Pons (tissue), 1 donor: Measurements from ENCODE around the gene MPPED1.

Experiments used
- DNase-seq: peaks from one replicate; pipeline ENCODE4 v3.0.0-alpha.2; 2016; ENCODE audit warnings: low spot score

Gene MPPED1

DNA sequence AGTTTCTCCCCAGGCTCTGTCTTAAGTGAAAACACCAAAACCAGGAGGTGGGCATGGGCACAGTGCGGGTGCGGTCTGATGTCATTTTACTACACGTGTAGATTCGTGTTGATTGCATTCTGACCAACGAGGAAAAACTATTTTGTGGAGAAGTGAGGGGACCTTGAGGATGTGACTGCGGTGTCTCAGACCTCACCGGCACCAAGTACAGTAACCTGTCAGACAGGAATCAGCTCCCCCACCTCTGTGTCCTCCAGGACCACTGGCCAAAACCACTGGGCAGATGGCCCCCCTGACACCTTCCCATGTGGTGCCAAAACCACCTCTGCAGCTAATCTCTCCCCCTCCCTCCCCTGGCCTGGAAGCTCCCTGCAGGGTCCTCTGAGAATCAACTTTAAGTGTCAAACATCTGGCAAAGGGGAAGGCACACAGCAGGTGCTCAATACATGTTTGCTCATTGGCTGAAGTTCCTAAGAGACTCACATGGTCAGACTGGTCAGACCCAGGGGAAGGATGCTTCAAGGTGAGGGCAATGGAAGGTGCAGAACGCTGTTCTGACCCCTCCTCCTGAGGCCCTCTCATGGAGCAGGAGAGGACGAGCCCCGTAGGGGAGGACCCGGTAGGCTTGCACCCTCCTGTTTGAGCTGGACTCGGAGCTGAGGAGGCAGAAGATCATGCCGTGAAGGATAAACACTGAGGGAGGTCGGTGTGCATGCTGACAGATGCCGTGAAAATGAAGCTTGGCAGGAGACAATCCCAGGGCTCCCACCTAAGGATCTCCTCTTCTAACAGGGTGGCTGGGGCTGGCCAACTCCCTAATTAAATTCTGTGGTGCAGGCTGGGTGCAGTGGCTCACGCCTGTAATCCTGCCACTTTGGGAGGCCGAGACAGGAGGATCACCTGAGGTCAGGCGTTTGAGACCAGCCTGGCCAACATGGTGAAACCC lies 129.9 kb downstream of the MPPED1 start:
- DNase-seq = no peak

DNA sequence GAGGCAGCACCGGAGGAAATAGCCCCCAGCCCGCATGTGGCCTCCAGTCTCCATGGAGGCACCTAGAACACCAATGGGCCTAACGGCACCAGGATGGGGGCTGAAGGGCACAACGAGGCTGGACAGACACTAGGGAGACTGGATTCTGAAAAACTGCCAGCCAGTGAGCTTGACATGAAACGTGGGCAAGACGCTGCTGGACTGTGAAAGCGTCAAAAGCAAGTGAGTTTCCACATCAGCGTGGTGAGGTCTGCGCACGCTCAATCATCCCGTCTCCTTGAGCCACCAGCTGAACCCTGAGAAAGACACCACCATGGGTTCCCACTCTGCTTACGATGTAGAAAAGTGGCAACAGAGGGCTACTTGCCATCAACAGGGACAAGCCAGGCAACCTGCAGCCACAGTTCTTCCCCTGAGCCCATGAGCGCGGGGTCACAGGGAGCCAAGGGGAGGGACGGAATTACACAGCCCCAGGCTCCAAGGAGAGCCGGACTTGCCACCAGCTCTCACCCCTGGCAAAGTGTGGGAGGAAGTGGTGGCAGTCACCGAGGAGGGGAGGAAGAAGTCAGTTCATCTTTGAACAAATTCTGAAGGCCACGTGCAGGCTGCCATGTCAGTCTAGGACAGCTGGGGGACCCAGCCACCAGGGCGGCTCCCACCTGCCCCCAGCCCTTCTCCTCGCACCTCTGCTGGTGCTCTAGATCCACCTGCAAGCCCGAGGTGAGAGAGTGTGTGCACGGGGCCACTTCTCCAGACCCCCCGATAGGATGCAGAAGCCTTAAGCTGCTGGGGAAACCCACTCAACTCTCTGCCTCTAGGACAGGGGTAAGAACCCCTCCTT lies 131.1 kb downstream of the MPPED1 start:
- DNase-seq = no peak

DNA sequence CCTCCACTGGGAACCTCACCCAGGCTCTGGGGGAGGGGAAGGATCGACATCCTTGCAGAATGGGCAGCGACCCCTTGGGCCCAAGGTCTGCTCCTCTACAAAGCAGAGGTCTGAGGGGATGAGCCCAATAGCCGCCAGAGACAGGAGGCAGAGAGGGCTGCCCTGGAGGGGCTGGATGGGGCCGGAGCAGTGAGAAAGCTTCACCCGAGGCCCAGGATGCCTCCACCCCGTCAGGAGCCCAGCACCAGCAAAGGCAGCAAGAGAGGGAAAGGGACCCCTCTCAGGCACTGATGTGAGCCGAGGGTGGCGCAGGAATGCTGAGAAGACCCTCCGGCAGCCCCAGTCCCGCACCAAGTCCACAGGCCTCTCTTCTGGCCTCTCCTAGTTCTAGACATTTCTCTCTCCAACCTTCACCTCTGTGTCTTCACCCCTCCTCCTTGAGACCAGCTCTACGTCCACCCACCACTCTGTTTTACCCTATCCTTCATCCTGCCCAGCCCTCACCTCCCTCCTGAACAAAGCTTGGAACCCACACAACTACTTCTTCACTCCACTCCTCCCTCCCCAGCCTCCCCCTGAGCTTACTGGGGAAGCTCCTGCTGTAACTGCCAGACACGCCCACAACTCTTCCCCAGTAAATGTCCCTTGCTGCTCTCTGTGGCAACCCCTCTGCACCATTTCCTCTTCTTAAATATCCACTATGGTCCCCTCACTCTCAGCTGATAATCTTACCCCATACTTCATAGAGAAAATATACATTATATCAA lies 131.9 kb downstream of the MPPED1 start:
- no peak for DNase-seq

DNA sequence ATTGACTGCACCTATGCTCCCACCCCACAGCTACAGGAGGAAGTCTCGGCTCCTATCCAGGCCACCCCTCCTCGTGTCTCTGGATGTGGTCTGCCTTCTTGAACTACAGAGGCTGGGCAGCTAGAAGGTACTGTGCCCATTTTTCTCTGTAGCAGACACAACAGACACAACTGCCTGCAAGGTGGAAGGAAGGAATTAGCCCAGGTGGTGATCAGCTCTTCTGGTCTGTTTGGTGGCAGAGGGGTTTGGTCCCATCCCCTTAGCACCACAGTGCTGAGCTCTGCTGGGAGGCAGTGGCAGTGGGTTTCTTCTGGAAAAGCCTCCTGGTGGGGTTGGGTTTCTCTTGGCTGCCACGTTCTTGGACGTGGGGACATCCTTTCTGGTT lies 132.5 kb downstream of the MPPED1 start:
- DNase-seq = no peak

DNA sequence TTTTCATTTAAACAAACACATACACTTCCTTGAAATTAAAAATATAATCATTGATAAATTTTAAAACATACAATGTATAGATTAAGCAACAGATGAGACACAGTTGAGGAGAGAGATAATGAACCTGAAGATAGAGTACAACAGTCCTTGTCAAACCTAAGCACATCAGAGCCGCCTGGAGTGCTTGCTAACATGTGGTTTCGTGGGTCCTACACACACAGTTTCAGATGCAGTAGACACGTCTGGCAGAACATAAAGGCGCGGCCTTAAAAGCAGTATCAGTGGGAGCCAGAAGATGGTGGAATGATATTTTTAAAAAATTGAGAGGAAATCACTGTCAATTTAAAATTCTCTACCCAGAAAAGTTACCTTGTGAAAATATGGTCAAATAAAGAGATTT lies 134.4 kb downstream of the MPPED1 start:
- no peak for DNase-seq

DNA sequence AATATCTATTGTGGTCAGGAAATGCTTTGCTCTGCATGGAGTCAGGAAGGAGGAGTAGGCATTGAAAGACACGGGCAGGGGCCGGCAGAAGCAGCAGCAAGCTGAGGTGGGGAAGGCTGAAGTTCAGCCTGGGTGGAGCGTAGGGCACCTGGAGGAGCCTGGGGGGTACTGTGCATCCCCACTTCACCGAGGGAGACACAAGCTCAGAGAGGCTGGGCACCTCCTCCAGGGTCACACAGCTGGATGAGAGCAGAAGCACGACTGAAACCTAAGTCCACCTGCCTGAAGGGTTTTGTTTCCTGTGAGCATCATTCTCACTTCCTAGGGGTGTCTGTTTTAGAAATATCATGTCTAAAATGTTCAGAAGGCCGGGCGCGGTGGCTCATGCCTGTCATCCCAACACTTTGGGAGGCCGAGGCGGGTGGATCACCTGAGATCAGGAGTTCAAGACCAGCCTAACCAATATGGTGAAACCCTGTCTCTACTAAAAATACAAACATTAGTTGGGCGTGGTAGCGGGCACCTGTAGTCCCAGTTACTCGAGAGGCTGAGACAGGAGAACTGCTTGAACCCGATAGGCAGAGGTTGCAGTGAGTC lies 138.3 kb downstream of the MPPED1 start:
- DNase-seq = no peak

DNA sequence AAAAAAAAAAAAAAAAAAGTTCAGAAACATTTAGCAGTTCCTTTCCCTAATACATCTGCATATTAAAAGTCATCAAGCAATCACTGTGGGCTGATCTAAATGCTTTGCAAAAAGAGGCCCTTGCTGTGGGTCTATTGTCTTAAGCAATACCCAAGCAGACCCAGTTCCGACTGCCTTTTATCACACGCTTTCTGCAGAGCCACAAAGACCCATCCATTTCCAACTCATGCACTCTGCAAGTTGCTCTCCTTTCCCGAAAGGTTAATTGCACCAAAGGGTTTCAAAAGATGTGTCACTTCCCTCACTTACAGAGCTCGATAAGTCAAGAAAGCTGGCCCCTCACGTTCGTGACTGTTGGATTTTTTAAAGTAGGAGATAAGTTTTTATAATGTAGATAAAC lies 138.9 kb downstream of the MPPED1 start:
- DNase-seq = no peak

DNA sequence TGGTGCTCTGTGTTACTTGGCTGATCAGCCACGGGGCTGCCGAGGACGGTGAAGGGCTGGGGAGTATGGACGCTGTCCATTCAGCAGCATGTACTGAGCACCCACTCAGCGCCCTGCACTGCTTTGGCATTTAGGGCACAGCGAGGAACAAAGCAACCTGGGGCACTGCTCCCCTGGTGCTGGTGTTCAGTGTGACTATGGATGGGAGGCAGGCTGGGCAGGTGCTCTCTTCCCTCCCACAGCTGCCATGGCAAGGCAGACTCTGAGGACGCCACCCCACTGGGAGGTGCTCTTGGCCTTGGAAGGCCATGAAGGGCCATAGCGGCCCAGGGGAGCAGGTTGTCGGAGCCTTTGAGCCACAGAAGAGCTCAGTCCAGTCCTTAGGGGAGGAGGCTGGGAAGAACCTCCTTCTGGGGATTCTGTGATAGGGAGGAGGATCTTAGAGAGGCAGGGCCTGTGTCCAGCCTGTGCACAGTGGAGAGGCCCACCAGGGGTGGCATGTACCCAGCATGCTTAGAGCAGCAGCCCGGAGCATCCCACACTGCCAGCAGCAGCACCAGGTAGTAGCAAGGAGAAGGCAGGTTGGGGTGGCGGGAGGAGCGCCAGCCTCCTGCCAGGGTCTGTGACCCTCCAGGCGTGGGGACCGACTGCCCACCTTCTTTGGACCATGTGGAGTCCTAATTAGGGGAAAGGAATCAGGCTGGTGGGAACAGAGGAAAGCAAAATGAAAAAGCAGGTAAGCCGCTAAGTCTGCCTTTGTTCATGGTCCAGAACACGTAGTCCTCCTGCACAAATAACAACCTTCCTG lies 141.8 kb downstream of the MPPED1 start:
- DNase-seq = no peak

DNA sequence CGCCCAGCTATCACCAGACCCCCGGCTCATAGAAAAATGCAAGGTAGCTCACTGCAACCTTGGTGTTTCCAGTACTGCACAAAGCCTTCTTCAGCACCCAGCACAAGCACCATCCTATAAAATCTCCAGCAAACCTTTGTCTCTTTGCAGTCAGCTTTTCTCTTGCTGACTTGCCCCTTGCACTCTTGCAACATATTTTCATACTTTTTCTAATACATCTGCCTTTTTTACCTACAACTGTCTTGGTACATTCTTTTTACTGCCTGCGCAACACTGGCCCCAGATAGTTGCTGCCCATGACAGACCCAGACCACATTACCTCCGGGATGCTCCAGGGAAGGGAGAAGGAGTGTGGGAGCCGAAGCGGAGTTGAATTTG lies 142.4 kb downstream of the MPPED1 start:
- no peak for DNase-seq

DNA sequence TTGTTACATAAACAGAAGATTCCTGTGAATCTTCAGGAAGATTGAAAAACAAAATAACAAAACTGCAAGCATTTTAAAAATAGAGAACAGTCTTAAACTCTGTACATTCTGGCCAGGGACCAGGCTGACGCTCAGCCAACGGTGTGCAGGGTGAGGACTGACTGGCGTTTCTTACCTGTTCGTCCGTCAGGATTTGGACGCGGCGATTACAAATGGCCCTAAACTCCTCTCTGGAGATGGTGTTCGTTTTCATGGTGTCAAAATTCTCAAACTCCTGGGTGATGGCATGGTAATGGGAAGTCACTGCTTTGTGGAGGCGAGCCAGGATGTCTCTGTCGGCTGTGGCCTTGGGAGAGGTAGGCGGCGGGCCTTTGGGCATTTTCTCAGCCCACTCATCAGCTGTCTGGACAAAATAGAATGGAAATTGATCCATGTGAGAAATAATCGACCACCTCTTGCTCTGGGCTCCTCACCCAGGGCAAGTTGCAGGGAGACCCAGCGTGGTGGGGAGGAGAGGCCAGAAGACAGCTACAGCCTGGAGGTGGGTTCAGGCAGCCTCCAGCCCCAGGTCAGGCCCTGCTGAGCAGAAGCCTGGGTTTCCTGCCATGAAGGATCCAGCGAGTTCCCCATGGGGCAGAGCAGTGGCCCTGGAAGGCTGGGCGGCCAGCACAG lies 143.0 kb downstream of the MPPED1 start:
- no peak for DNase-seq

DNA sequence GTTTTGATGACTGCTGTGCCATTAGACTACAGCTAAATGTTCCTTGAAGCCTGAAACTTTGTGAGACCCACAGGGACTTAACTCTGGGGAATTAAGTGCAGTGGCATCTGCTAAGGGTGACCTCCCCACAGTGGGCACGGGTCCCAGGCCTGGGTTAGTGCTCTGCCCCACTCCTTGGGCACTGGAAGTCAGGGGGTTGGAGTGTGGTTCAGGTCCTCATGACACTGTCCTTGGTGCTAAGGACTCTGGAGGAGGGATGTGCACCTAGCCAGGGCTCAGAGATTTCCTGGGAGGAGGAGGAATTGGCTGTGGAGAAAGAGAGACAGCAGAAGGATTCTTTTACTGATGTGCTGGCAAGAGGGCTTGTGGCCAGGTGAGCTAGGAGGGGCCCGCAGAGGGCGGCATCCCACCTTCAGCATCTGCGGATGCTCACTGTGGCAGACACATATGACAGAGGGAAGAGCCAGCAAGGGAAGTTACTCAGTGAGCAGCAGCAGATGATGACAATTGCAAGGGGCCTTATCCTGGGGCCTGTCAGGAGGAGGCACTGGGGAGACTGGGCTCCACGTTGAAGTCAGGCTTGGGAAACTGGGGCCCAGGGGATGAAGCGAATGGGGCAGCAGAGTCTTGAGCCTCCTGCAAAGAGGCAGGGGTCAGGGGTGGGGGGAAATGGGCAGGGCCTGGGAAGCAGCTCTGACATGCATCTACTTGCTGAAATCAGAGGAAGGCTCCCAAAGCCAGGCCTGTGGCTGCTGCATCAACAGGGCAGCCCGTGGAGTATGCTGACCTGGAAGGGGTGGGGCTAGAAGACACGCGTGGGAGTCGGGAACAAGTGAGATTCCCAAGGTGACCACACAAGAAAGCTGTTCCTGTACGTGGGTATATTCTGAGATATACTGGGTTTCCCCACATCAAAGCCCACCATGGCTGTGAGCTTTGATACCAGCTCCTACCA lies 144.0 kb downstream of the MPPED1 start:
- DNase-seq = no peak
